HG03520 (cell line): ENCODE data around the gene PYGO2.

Source experiments
- ATAC-seq: cut with Tn5 transposase; IDR thresholded peaks from one replicate; pipeline ENCODE4 v1.9.1; 2021; ENCODE audit warnings: mild to moderate bottlenecking, moderate library complexity; ENCODE audit not compliant: unreplicated experiment

PYGO2 gene

DNA sequence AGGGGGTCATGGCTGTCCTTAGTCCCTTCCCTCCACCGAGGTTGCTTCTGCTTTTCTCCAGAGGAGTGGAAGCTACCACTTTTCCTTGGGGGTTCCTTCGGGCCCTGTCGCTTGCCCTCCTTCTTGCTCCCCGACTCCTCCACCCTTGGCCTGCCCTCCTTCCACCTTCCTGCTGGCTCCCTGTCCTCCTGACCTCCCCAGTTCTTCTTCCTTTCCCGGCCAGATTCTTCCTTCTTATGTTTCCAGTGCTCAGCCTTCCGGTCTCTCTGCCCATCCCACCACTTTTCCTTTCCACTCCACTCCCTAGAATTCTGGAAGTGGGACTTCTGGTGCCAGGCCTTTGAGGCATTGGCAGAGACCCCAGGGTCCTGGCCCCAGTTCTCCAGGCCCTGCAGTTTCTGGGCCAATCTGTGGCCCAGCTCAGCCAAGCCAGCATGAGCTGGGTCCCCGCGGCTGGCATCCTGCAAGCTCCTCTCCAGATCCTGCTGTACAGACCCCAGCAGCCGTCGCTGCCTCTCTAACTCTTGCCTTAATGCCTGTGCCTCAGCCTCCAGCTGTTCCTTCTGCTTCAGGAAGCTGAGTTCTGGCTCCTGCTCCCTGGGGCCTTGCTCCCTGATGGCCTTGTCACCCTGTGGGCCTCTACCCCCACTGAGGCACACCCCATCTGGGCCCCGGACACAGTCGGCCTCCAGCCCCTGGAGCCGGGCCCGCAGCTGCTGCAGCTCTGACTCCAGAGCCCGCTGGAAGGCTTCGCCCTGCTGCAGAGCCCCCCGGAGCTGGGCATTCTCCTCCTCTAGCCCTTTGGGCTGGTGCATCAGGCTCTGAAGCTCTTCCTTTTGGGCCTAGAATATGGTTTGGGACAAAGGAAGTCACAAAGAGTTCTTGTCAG lies 15.4 kb downstream of the PYGO2 start:
- ATAC-seq, result no peak

DNA sequence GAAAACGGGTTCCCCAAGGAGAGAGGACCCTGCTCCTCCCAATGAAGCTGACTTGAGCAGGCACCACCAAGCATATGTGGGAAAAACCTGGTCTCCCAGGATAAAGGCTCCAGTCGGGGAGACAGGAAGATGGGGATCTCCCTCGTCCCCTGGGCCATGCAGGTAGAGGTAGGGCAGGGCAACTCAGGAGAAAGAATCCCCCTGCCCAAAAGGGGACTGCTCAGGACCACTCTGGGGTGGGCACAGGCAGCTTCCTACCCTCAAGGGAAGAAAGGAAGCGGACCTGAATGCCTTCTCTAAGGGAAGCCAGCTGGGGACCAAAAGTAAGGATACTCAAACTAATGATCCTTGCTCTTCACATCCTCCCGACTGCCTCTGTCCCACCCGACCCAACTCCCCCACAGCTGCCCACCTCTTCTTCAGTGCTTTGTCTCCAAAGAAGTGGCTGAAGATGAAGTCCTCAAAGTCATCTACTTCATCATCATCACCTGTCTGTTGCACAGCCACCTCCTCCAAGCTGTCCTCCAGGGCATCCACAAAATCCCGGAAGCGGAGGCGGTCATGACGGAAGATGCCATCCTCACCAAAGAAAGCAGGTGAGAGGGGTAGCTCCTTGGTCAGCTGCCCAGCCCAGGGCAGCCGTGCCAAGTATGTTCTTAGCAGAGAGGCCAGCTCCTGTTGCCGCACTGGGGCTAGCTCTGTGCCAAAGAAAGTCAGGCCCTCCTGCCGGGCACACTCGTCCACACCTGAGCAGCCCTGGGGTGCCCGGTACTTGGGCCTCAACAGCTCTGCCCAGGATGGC lies 16.2 kb downstream of the PYGO2 start:
- no peak for ATAC-seq

DNA sequence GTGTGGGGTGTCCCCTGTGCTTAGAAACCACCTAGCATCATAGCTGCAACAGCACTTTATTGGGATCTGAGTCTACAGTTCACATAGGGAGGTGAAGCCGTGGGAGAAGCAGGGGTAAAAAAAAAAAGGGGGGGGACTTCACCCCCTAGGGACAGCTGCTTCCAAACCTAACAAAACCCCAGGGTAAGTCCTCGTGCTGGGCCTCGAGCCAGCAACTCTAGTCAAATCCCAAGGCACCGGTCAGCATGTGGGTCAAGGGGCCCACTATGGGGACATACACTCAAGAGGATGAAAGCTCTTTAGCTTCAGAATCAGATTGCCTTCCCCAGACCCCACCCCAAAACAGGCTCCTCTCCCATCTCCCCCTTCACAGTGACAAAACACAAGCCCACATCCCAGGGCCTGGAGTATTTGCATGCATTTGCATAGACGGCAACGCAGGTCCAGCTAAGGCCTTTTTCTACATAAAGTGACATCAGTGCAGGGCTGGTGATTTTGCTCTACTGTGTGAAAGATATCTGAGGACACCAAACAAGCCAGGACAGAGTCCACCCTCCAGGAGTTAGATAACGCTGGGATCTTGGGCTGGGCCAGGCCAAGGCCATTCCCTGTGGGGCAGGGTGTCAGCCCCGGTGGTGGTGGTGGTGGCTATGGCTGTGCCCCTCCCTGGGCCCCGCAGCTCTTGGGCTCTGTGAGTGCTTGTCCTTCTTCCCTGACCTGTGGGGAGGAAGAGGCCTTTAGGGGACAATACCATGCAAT lies 17.0 kb downstream of the PYGO2 start:
- no peak for ATAC-seq

DNA sequence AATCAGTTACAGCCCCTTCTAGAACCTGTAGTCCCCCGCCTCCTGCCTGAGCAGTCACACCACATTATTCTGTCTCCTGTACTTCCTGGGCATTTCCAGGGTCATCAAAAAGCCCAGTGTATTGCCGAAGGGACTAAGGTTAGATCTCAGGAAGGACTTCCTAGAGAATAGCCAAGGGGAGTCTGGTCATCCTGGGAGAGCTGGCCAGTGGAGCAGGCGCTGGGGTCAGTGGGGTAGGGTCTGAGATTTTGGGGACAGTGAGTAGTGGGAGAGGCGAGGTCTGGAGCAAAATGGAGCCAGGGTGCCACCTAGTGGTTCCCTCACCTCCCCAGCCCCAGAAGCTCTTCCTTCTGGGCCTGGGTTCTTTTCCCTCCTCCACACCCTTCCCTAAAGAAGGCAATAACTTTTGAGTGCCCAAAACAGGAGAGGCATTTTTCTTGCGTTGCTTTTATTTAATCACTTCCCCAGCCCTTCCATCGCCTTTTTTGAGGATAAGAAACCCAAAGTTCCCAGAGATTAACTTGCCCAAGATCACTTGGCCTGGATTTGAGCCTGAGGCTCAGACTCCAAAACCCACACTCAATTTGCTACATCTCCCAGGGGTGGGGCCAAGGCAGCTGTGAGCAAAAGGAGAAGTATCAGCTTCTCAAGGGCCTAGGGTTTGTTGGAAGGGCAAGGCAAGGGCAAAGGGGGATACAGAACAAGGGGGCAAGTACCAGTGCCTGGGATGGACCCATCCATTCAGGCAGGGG lies 17.8 kb downstream of the PYGO2 start:
- no peak for ATAC-seq

DNA sequence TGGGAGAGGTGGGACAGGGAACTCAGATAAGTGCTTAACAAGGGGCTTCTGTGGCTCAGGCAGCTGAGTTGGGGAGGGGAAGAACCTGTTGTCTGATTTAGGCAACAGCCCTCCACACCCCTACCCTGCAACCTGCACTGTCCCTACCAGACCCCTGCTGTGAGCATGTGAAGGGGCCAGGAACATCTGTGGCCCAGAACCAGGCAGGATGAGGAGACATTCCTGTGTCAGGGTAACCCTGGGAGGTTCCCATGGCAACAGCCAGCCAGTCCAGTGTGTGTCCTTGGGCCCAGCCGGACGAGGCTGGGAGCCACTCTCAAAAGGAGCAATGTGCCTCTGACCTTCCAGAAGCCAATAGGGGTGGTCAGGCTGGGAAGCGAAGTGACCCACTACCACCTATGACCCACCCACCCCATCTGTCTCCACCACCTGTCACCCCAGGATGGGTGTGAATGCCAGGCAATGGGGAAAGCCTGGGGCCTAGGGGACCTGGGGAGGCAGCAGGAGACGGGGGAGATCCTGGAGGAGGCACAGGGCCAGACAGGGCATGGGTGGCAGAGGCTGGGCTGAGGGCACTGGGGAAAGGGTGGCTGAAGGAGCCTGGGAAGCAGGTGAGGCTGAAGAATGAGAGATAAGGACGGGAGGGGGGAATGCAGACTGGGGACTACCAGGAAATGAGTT lies 20.1 kb downstream of the PYGO2 start:
- ATAC-seq, result no peak

DNA sequence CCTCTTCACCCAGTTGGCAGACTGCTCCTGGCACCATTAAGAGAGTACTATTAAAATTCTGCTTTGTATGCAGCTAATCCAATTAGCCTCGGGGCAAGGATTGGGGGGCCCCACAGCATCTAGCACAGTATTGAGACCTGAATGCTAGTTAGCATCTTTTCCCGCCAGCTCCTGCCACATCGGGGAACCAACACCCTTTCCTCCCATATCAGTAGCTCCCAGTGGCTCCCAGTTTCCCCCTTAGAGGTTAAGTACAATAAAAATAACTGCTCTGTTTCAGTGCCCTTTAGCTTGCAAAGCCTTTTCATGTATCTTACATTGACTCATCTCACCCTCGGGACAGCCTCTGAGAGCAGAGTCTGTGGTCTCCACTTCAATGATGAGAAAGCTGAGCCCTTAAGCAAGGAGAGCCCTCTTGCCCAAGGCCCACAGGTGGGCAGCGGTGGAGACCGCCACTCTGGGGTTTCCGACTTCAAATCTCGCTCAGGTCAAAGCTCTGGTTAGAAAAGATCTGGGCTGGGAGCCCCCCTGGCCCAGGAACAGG lies 20.9 kb downstream of the PYGO2 start:
- no peak for ATAC-seq

DNA sequence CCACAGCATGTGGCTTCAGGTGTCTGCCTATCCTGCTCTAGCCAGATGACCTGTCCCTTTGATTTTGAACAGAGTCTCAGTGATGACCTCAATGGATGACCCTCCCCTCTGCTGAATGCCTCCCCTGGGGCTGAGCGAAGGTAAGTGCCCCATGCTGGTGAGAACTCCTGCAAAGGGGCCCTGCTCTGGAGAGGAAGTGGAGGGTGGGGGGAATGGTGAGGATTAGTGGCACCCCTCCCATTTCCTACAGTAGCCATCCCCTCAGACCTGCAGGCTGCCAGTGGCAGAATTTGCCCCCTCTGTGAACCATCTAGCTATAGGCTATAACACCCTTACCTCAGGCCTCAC lies 21.4 kb downstream of the PYGO2 start:
- no peak for ATAC-seq

DNA sequence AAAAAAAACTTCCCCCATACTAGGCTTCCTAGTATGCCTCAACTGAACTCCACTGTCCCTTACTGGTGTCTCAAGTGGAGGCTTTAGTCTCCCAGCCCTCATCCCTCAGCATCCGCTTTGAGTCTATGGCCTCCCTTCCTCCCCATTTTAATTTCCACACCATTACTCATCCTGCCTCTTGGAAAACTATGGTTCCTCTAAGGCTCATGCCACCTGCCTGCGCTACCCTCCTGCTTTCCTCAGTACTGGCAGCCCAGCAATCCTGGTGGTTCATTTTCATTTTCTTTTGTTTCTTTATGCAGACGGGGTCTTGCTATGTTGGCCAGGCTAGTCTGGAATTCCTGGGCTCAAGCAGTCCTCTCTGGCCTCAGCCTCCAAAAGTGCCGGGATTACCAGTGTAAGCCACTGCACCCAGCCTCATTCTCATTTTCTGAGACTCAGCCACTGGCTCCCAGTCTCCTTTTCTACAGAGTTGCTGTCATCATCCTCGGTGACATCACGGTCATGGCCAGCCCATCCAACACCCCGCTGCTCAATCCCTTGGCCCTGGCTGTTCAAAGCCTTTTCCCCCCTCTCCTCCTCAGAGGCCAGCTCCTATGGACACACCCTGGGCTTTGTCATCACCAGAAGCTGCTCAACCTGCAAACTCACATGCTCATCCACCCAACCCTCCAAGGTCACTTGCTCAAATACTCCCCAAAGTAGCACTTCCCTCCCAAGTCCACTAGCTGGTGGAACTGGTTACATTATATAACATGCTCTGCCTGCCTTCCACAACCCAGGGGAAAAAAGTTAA lies 22.8 kb downstream of the PYGO2 start:
- ATAC-seq, result no peak

DNA sequence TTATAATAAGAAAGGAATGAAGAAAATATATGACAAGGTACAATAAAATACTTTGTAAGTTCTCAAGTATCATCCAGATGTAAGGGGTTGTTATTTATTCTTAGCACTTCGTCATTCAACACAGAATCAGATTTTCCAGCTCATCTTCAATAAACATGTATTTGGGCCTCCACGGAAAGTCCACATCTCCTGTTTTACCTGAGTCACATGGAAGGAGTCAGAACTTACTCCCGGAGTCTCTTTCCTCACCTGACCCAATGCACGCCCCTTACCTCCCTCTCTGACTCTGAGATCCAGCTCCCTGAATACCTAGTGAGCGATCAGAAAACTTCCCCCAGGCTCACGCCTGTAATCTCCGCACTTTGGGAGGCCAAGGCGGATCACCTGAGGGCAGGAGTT lies 23.6 kb downstream of the PYGO2 start:
- no peak for ATAC-seq

DNA sequence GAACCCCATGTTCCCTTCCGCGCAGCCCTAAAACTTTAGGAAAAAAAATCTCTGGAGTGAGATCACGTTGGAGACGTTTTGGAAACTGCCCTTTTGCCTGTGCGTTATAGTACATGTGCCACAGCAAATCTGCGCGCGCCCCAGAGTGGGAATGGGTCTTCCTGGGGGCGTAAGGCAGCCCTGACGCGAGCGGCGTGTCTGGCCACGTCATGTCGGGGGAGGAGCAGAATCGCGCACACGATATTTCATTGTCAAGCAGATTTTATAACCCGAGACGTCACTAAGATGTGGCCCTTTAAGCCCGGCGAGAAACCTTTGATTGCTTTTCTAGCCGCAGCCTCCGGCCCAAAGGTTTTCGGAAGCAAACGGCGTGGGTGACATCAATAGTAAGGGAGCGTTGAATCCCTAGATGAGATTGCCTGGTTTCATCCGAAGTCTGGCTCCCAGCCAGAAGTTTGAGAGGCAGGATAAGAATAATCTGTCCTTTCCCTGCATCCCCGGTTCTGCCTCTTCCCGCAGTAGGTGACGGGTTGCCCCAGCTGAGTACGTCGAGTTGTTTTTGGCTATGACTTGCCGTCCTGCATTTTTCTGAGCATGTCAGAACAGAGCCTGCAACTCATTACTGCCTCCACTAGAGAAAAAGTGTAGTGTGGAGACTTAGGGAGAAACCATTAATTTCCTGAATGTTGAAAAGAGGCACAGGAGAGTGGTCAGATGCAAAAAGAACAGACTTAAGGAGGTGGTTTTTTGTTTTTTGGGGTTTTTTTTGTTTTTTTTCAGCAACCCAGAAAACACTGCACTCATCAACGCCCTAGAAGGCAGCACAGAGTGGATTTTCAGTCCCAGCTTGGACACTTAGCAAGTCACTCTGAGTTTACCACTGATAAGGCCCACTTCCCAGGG lies 24.2 kb downstream of the PYGO2 start:
- ATAC-seq, result peak; percentile 45

DNA sequence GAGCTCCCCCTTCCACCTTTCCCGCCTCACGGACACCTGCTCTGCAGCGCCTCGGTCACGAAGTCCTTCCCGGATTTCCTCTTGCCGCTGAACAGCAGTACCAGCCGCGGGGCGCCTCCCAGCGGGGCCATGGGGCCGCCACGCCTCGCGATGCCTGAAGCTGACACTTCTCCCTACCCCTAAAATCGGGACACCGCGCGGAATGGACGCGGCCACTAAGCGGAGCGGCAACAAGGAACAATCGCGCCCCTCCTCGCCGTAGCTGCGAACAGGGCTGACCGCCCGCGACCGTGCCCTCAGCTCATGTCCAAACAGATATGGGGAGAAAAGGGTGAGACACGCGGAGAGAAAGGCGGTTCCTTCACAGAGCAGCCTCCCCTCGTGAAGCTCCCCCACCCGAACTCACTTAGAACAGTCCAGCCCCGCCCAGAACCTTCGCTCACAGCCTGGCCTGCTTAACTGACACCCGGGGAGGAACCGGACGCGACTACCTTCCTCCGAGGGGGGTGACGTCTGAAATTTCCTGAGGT lies 25.0 kb downstream of the PYGO2 start, which contains the start of gene PMVK:
TSS of gene PMVK (minus strand) at position 165 of the 530 bp plus-strand sequence. CDS start at position 131, 34 bp downstream.
- ATAC-seq, result peak; percentile 58

DNA sequence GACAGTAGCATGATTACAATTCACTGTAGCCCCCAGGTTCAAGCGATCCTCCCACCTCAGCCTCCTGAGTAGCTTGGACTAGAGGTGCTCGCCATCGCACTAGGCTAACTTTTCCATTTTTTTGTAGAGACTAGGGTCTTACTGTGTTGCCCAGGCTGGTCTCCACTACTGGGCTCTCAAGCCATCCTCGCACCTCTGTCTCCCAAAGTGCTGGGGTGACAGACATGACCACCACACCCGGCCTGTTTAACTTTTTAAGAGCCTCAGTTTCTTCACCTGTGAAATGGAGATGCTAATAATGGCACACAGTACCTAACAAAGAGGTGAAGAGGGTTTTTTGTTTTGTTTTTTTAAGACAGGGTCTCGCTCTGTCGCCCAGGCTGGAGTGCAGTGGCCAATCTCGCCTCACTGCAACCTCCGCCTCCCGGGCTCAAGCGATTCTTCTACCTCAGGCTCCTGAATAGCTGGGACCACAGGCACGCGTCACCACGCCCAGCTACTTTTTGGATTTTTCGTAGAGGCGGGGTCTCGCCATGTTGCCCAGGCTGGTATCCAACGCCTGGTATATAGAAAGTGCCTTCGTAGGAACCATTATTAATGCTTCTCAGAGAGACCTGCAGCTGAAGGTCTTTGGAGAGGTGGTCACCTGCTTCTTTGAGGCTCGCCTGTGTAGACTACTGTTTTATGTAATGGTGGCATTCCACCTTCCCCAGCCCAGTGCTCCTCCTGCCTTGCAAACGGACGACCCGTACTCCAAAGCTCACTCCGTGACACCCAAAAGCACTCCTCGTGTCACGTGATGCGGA lies 25.6 kb downstream of the PYGO2 start:
- ATAC-seq, result peak; percentile 4

DNA sequence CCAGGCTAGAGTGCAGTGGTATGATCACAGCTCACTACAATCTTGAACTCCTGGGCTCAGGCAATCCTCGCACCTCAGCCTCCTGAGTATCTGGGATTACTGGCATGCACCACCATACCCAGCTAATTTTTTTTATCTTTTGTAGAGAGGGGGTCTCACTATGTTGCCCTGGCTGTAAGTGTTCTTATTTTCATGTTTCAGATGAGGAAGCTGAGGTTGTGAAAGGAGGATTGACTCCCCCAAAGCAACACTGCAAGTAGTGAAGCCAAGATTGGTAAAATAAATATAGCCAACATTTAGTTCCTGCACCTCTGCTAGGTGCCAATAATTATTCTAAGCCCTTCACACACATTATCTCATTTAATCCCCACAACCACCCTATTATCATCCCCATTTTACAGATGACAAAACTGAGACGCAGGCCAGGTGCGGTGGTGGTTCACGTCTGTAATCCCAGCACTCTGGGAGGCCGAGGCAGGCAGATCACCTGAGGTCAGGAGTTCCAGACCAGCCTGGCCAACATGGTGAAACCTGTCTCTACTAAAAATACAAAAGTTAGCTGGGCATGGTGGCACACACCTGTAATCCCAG lies 27.1 kb downstream of the PYGO2 start:
- no peak for ATAC-seq

DNA sequence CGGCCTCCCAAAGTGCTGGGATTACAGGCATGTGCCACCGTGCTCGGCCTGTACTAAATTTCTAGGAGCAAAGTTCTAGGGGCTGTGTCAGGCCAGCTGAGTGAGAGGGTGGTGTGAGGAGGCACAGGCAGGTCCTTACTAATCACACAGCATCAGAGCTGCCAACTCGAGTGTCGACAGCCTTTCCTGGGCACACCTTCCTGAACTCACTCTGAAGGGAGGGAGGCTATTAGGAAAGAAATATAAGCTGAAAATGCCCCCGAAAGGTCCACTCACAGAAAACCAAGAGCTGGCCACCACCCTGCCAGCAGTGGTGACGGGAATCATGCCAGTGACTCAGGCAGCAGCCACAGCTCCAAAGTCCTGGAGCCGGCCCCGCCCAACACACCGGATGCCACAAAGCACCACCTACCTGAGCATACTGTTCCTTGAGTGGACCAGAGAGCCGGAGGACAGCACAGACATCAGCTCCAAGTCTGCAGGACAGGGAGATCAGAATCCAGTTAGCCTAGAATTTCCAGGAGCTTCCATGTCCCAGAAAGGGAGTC lies 29.6 kb downstream of the PYGO2 start:
- ATAC-seq, result no peak

DNA sequence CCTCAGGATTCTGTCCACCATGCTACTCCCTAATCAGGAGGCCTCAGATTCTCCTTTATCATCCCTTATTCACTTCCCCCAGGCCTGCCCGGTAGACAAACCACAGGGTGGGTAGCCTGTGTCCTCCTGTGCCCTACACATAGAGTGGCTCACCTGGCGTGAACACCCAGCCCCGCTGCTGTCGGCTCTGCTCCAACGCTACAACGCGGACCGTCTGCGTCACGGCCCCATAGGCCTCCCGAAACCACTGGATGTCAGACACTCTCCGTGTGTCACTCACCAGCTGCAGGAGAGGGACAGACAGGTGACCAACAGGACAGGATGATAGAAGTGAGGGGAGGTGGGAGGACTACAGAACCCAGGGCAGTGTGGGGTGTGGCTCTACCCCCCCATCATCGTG lies 35.4 kb downstream of the PYGO2 start:
- no peak for ATAC-seq
